CD14-positive monocyte (primary cell): ENCODE measurements around the gene MPV17L. TPM values are rescaled to one million over a fixed set of nuclear protein-coding genes. Genes with fewer than 3 reads are reported as not detected.
"Not testable (repeated sequence)": the region's sequence is repeated elsewhere in the genome, so short reads cannot be mapped to it uniquely, and the experiment has no call there.

Source experiments
- DNase-seq, 3 donors: peaks; one replicate each; pipeline ENCODE4 v3.0.0-alpha.2; 2011 to 2022
- H2AFZ ChIP-seq: 2 replicates; pipeline ENCODE4 v1.6.0; 2012; ENCODE audit warnings: mild to moderate bottlenecking, low read depth, low read length, inconsistent platforms; ENCODE audit not compliant: insufficient read depth, poor library complexity, severe bottlenecking
- H3K27ac ChIP-seq, 2 donors: 1 replicate in 1 of 2; 2 replicates in 1 of 2; pipeline ENCODE4 v1.5.1; 2012 to 2013; ENCODE audit warnings: low read length in 2 of 2, control low read depth in 1 of 2, inconsistent platforms in 1 of 2, low read depth in 1 of 2, mild to moderate bottlenecking in 1 of 2
- H3K27me3 ChIP-seq, 2 donors: one replicate each; pipeline versions ENCODE4 v1.6.0 to v1.6.1; 2011 to 2013; ENCODE audit warnings: low read length in 2 of 2; ENCODE audit not compliant: control insufficient read depth in 2 of 2, insufficient read depth in 2 of 2
- H3K36me3 ChIP-seq, 2 donors: replicated peaks in 1 of 2; 1 replicate in 1 of 2; 2 replicates in 1 of 2; pipeline versions ENCODE4 v1.5.1 to v1.6.1; 2012 to 2013; ENCODE audit warnings: low read length in 2 of 2, control low read depth in 1 of 2, inconsistent platforms in 1 of 2, mild to moderate bottlenecking in 1 of 2; ENCODE audit not compliant: insufficient read depth in 2 of 2, control insufficient read depth in 1 of 2
- H3K4me1 ChIP-seq, 2 donors: 1 replicate in 1 of 2; 2 replicates in 1 of 2; pipeline versions ENCODE4 v1.5.1 to v1.6.1; 2012 to 2013; ENCODE audit warnings: low read length in 2 of 2, control low read depth in 1 of 2, inconsistent platforms in 1 of 2, mild to moderate bottlenecking in 1 of 2, moderate library complexity in 1 of 2; ENCODE audit not compliant: insufficient read depth in 2 of 2, control insufficient read depth in 1 of 2
- H3K4me2 ChIP-seq: replicated peaks from 2 replicates; pipeline ENCODE3; 2012; ENCODE audit warnings: low read length, moderate library complexity, mild to moderate bottlenecking; ENCODE audit not compliant: poor library complexity, severe bottlenecking; ENCODE audit errors: extremely low read depth
- H3K4me3 ChIP-seq, 3 experiments: fragments of 200-600 bp in 1 of 3; sonication (generic) in 1 of 3; replicated peaks in 1 of 3; 1 replicate in 2 of 3; 2 replicates in 1 of 3; pipeline ENCODE4 v1.5.1; 2011 to 2013; ENCODE audit warnings: low read length in 3 of 3, mild to moderate bottlenecking in 3 of 3, control low read depth in 2 of 3, low read depth in 2 of 3, inconsistent platforms in 1 of 3, moderate library complexity in 1 of 3
- H3K79me2 ChIP-seq: 2 replicates; pipeline ENCODE4 v1.6.0; 2012; ENCODE audit warnings: mild to moderate bottlenecking, control low read depth, inconsistent platforms, low read length, moderate library complexity; ENCODE audit not compliant: insufficient read depth
- H3K9ac ChIP-seq: 2 replicates; pipeline ENCODE4 v1.6.0; 2017; ENCODE audit warnings: low read length, mild to moderate bottlenecking; ENCODE audit not compliant: insufficient read depth, poor library complexity, severe bottlenecking
- H3K9me3 ChIP-seq, 2 donors: replicated peaks in 1 of 2; 1 replicate in 1 of 2; 2 replicates in 1 of 2; pipeline versions ENCODE4 v1.5.1 to v1.6.1; 2012 to 2013; ENCODE audit warnings: low read length in 2 of 2, control low read depth in 1 of 2; ENCODE audit not compliant: control insufficient read depth in 1 of 2, insufficient read depth in 1 of 2
- H4K20me1 ChIP-seq: 2 replicates; pipeline ENCODE4 v1.6.0; 2012; ENCODE audit warnings: mild to moderate bottlenecking, low read length, control low read depth, moderate library complexity; ENCODE audit not compliant: insufficient read depth
- H3K27ac Mint-ChIP-seq, 7 donors: one replicate each; pipeline ENCODE4 v1.8.0; 2020; ENCODE audit warnings: mild to moderate bottlenecking in 7 of 7, mixed read lengths in 7 of 7, moderate library complexity in 6 of 7, inconsistent platforms in 2 of 7
- H3K27me3 Mint-ChIP-seq, 3 donors: one replicate each; pipeline ENCODE4 v1.8.0; 2021 to 2022; ENCODE audit warnings: low read depth in 3 of 3, mild to moderate bottlenecking in 3 of 3, mixed read lengths in 3 of 3, moderate library complexity in 3 of 3, inconsistent platforms in 1 of 3
- H3K36me3 Mint-ChIP-seq, 2 donors: one replicate each; pipeline ENCODE4 v1.8.0; 2020; ENCODE audit warnings: mixed read lengths in 2 of 2, inconsistent platforms in 1 of 2, mild to moderate bottlenecking in 1 of 2
- H3K4me1 Mint-ChIP-seq: one replicate; pipeline ENCODE4 v1.8.0; 2020; ENCODE audit warnings: mild to moderate bottlenecking, mixed read lengths
- H3K4me3 Mint-ChIP-seq, 2 donors: one replicate each; pipeline ENCODE4 v1.8.0; 2020; ENCODE audit warnings: mild to moderate bottlenecking in 2 of 2, mixed read lengths in 2 of 2, moderate library complexity in 1 of 2
- H3K9me3 Mint-ChIP-seq, 7 donors: one replicate each; pipeline ENCODE4 v1.8.0; 2020 to 2022; ENCODE audit warnings: mixed read lengths in 7 of 7, mild to moderate bottlenecking in 6 of 7, moderate library complexity in 6 of 7, inconsistent platforms in 2 of 7
- WGBS: methylation state at CpG from one replicate; pipeline ENCODE4 v1.1.5; 2013; ENCODE audit warnings: missing lambda C conversion rate; ENCODE audit not compliant: insufficient coverage; 5-methylcytosine and 5-hydroxymethylcytosine counted together
- intact Hi-C, 2 donors: fragments of 100-400 bp; cut with micrococcal nuclease; formaldehyde crosslinking; loops; one replicate each; pipeline versions ENCODE4 v1.15.0 to v1.15.1; 2023
- polyA plus RNA-seq, 3 donors: library from polyadenylated mRNA; depleted of rRNA in 1 of 3; unstranded in 2 of 3; stranded (reverse) in 1 of 3; fragments of 300-500 nt in 2 of 3; fragments of >200 nt in 1 of 3; fragmentation: Illumina TruSeq in 2 of 3; gene quantifications; 1 replicate in 2 of 3; 2 replicates in 1 of 3; pipeline ENCODE4 v1.2.3, GENCODE V29; 2012 to 2021
- TF ChIP-seq, protein P1 (sequence below): fragments of 200-600 bp; IDR thresholded peaks from one replicate; pipeline ENCODE4 v1.8.0; 2022; ENCODE audit warnings: antibody characterized with exemption, mild to moderate bottlenecking

MPV17L gene
- polyA plus RNA-seq, 3 donors = 0.13 to 0.58 TPM; not detected in 1

DNA sequence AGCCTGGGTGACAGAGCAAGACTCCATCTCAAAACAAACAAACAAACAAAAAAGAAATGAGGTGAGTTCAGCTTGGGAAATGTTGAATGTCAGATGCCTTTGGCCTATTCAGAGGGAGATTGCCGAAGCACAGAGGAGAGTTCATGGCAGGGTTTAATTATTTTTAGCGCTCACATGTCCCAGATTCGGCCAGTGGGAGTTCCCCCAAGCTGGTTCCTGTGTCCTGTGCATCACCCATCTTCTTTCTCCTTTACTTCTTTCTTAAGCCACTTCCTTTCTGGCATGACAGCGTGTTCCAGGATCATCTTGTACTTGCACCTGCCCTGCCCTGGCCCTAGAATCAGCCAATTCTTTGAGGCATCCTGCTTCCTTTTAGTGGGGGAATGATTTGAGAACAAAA, 9.2 kb downstream of the MPV17L start:
- Mint-ChIP-seq H3K9me3 (peaks cover 0 to 2% (median 0%) of the 10 kb centered on the region in 7 donors), H3K27ac (peak overlapping the region; percentile 74 to 98 (median 87)), H3K4me1 (peaks cover 30% of the 10 kb centered on the region), H3K4me3 (peak overlapping the region in 1 of 2 donors; percentile 35), H3K36me3 (no peaks in the 10 kb centered on the region), H3K27me3 (no peaks in the 10 kb centered on the region)
- 50% methylated on average over 1 of the region's 4 CpGs for WGBS
- Histone ChIP-seq H3K9me3 (no peaks in the 10 kb centered on the region), H3K9ac (no peak overlapping the region), H3K79me2 (no peaks in the 10 kb centered on the region), H3K36me3 (no peaks in the 10 kb centered on the region), H3K27ac (no peak overlapping the region), H2AFZ (no peak overlapping the region), H3K4me3 (no peak overlapping the region), H3K27me3 (no peaks in the 10 kb centered on the region), H4K20me1 (no peaks in the 10 kb centered on the region), H3K4me2 (no peak overlapping the region), H3K4me1 (peaks cover 10 to 21% of the 10 kb centered on the region in 2 donors)
- TF ChIP-seq, protein P1, sequence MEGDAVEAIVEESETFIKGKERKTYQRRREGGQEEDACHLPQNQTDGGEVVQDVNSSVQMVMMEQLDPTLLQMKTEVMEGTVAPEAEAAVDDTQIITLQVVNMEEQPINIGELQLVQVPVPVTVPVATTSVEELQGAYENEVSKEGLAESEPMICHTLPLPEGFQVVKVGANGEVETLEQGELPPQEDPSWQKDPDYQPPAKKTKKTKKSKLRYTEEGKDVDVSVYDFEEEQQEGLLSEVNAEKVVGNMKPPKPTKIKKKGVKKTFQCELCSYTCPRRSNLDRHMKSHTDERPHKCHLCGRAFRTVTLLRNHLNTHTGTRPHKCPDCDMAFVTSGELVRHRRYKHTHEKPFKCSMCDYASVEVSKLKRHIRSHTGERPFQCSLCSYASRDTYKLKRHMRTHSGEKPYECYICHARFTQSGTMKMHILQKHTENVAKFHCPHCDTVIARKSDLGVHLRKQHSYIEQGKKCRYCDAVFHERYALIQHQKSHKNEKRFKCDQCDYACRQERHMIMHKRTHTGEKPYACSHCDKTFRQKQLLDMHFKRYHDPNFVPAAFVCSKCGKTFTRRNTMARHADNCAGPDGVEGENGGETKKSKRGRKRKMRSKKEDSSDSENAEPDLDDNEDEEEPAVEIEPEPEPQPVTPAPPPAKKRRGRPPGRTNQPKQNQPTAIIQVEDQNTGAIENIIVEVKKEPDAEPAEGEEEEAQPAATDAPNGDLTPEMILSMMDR = no peak
- intact Hi-C loops = no loop called here
- DNase-seq = peak; percentile 2 to 74 (median 37)

DNA sequence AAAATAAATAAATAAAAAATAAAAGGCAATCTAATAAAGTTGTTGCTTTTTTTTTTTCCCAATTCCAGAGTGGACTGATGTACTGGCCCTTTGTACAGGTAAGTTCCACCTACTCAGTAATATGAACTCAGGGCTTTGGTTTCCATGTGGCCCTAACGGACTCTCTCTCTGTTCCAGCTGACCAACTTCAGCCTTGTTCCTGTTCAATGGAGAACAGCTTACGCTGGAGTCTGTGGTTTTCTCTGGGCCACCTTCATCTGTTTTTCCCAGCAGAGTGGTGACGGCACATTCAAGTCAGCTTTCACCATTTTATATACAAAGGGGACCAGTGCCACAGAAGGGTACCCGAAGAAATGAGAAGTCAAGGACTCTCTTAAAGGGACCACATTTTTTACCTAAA, 12.2 kb downstream of the MPV17L start:
- not testable (repeated sequence) for H3K27me3 Mint-ChIP-seq
- WGBS = 59% methylated on average over 2 of the region's 4 CpGs

DNA sequence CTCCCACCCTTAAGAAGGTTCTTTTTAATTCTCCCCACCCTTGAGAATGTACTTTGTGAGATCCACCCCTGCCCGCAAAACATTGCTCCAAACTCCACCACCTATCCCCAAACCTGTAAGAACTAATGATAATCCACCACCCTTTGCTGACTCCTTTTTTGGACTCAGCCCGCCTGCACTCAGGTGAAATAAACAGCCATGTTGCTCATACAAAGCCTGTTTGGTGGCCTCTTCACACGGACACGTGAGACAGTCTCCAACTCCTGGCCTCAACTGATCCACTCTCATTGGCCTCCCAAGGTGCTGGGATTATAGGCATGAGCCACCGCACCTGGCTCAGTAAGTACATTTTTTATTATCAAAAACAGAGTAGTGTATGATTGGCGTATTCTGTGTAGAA, 13.9 kb downstream of the MPV17L start:
- H3K4me1 ChIP-seq, H3K9ac ChIP-seq, H3K9me3 ChIP-seq, H2AFZ ChIP-seq, DNase-seq, H3K79me2 ChIP-seq, H3K9me3 Mint-ChIP-seq, H4K20me1 ChIP-seq, H3K4me1 Mint-ChIP-seq, H3K36me3 Mint-ChIP-seq, H3K27ac ChIP-seq, H3K27me3 Mint-ChIP-seq, H3K36me3 ChIP-seq, intact Hi-C loops, H3K27me3 ChIP-seq, H3K4me3 Mint-ChIP-seq, H3K4me3 ChIP-seq, H3K4me2 ChIP-seq: not testable (repeated sequence)
- 100% methylated on average over 2 of the region's 6 CpGs for WGBS
- H3K27ac Mint-ChIP-seq = peak overlapping the region in 1 of 7 donors; percentile 78

More for the DNA sequence above, 12.2 kb downstream of the MPV17L start:
- H3K79me2 ChIP-seq, H3K4me3 Mint-ChIP-seq, H3K4me2 ChIP-seq, H3K9me3 Mint-ChIP-seq, H3K9me3 ChIP-seq, H2AFZ ChIP-seq, H3K9ac ChIP-seq, DNase-seq, H3K4me3 ChIP-seq, H3K27me3 ChIP-seq, H3K36me3 ChIP-seq, H4K20me1 ChIP-seq, H3K27ac Mint-ChIP-seq, intact Hi-C loops, H3K27ac ChIP-seq, H3K36me3 Mint-ChIP-seq: not testable (repeated sequence)
- peaks cover 23% of the 10 kb centered on the region for H3K4me1 Mint-ChIP-seq
- peaks cover 10 to 21% of the 10 kb centered on the region in 2 donors for H3K4me1 ChIP-seq
